ENCODE results near the gene ARL15.

Gene ARL15

GRCh38 chr5:54083851-54084250 is 226.5 kb downstream of the ARL15 start:
- DNase-seq (ENCODE audit: low spot score), result no peak
- in situ Hi-C loops (cut with MboI; ENCODE audit: low sequenced_read_pairs, unreplicated experiment), result no loop called here
- no peak for TF ChIP-seq CTCF (IDR thresholded peaks at IDR 0.05; ENCODE audit: borderline replicate concordance, control extremely low read depth, extremely low read depth, insufficient read depth, missing control alignments)

- no peak for TF ChIP-seq CTCF (IDR thresholded peaks at IDR 0.05; ENCODE audit: borderline replicate concordance, control extremely low read depth, extremely low read depth, insufficient read depth, missing control alignments)
- no peak for DNase-seq (ENCODE audit: low spot score)
- in situ Hi-C loops (cut with MboI; ENCODE audit: low sequenced_read_pairs, unreplicated experiment), result no loop called here
Observed at GRCh38 chr5:54083245-54083644, 227.1 kb downstream of the ARL15 start.

GRCh38 chr5:54081415-54081814 is 229.0 kb downstream of the ARL15 start:
- in situ Hi-C loops (cut with MboI; ENCODE audit: low sequenced_read_pairs, unreplicated experiment), result no loop called here
- TF ChIP-seq CTCF (IDR thresholded peaks at IDR 0.05; ENCODE audit: borderline replicate concordance, control extremely low read depth, extremely low read depth, insufficient read depth, missing control alignments), result no peak
- no peak for DNase-seq (ENCODE audit: low spot score)

- no peak for TF ChIP-seq CTCF (IDR thresholded peaks at IDR 0.05; ENCODE audit: borderline replicate concordance, control extremely low read depth, extremely low read depth, insufficient read depth, missing control alignments)
- no peak for DNase-seq (ENCODE audit: low spot score)
- in situ Hi-C loops (cut with MboI; ENCODE audit: low sequenced_read_pairs, unreplicated experiment), result no loop called here
Observed at GRCh38 chr5:54080831-54081230, 229.5 kb downstream of the ARL15 start.

- in situ Hi-C loops (cut with MboI; ENCODE audit: low sequenced_read_pairs, unreplicated experiment), result no loop called here
- no peak for DNase-seq (ENCODE audit: low spot score)
- no peak for TF ChIP-seq CTCF (IDR thresholded peaks at IDR 0.05; ENCODE audit: borderline replicate concordance, control extremely low read depth, extremely low read depth, insufficient read depth, missing control alignments)
Observed at GRCh38 chr5:54073735-54074134, 236.6 kb downstream of the ARL15 start.

- no peak for TF ChIP-seq CTCF (IDR thresholded peaks at IDR 0.05; ENCODE audit: borderline replicate concordance, control extremely low read depth, extremely low read depth, insufficient read depth, missing control alignments)
- DNase-seq (ENCODE audit: low spot score), result no peak
- in situ Hi-C loops (cut with MboI; ENCODE audit: low sequenced_read_pairs, unreplicated experiment), result no loop called here
Observed at GRCh38 chr5:54073131-54073530, 237.2 kb downstream of the ARL15 start.

GRCh38 chr5:54066433-54066832 is 243.9 kb downstream of the ARL15 start:
- no peak for TF ChIP-seq CTCF (IDR thresholded peaks at IDR 0.05; ENCODE audit: borderline replicate concordance, control extremely low read depth, extremely low read depth, insufficient read depth, missing control alignments)
- no peak for DNase-seq (ENCODE audit: low spot score)
- in situ Hi-C loops (cut with MboI; ENCODE audit: low sequenced_read_pairs, unreplicated experiment), result no loop called here

Measured in GM13976 (cell line).